ENCODE data around the gene SYNJ2.

DNA sequence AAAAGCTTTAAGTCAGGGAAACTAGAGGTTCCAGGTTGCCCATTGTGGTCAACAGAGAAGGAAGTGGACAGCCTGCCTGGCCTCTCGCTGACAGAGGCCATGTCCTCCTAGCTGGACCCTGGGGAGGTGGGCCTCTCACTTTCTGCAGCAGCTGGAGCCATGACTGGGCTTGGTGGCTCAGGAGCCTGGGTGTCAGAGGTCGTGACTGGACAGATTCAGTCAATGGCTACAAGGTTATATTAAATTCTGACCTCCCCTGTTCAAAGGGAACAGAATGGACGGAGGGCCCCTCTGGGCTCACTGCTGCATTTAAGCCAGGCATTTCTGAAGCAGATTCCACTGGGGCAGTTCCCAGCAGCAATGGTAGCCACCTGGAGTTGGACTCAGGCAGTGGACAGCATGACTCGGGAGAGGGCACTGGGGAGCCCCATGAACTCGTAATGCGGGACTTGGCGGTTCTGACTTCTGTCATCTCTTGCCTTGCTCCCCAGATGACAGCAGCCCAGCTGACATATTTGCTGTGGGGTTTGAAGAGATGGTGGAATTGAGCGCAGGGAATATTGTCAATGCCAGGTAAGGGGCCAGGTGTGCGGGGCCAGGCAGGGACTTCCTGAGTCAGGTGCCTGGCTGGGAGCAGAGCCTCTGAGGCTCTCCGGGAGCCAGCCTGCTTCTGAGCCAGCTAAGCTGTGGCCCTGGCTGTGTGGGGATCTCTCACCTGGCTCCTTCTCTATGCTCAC is 86.7 kb downstream of the SYNJ2 start:
- TF ChIP-seq, protein P1, sequence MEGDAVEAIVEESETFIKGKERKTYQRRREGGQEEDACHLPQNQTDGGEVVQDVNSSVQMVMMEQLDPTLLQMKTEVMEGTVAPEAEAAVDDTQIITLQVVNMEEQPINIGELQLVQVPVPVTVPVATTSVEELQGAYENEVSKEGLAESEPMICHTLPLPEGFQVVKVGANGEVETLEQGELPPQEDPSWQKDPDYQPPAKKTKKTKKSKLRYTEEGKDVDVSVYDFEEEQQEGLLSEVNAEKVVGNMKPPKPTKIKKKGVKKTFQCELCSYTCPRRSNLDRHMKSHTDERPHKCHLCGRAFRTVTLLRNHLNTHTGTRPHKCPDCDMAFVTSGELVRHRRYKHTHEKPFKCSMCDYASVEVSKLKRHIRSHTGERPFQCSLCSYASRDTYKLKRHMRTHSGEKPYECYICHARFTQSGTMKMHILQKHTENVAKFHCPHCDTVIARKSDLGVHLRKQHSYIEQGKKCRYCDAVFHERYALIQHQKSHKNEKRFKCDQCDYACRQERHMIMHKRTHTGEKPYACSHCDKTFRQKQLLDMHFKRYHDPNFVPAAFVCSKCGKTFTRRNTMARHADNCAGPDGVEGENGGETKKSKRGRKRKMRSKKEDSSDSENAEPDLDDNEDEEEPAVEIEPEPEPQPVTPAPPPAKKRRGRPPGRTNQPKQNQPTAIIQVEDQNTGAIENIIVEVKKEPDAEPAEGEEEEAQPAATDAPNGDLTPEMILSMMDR (IDR thresholded peaks at IDR 0.05; ENCODE audit: low read length): no peak
- TF ChIP-seq EZH2phosphoT487 (IDR thresholded peaks at IDR 0.05; ENCODE audit: low read length): no peak
- TF ChIP-seq EZH2 (optimal IDR thresholded peaks at IDR 0.05; ENCODE audit: low read depth, low read length): no peak

Measured in MM.1S (cell line).